Superior temporal gyrus (tissue), 1 donor: Measurements from ENCODE around the gene TBC1D17.
A peak's percentile ranks its signal among the peaks of the same experiment; 100 is the strongest.
"Not testable (repeated sequence)": the region's sequence is repeated elsewhere in the genome, so short reads cannot be mapped to it uniquely, and the experiment has no call there.

ENCODE experiments used
- DNase-seq: peaks from one replicate; pipeline ENCODE4 v3.0.0-alpha.2; 2016; ENCODE audit errors: extremely low spot score

Gene TBC1D17

DNA sequence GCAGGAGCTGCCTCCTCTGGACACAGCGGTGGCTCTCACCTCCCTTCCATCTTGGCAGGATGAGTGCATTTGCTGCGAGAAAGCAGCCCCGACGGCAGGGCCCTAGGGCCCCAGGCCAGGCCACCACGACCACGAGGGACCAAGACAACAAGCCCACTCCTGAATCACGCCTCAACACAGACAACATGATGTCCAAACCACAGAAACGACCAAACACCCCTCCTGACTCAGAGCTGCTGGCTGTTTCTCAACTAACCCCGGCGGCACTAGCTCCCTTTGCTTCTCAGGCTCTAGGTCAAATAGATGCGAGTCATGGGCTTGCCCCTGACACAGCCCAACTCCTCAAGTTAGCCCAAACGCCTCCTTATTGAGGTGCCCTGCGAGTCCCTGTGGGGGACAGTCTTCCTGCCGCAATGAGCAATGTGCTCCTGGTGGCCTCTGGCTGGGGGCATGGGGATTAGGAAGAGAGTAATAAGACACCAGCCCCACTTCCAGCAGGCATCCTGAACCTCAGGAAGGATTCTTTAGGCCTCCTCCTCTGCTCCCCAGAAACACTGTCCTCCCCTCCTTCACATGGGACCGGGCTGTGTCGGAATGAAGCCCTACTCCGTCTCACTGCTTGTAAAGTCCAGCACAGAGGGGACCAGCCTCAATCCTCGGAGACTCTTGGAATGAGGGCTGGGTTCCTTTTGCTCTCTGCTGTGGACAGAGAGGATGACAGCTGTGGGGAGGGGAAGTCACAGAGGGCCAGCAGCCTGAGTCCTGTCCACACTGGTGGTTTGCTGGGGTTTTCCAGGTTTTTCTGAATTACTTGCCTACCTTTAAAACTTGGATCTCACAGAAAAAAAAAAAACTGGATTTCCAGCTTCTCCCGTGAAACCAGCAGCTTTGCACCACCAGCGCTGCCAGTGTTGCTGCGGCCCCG lies 44.6 kb downstream of the TBC1D17 start:
- no peak for DNase-seq

- DNase-seq = no peak
These were observed 45.8 kb downstream of the TBC1D17 start for GRCh38 chr19:49923055-49924003.

GRCh38 chr19:49924004-49924880 lies 46.7 kb downstream of the TBC1D17 start:
- no peak for DNase-seq

GRCh38 chr19:49924881-49925210 lies 47.3 kb downstream of the TBC1D17 start:
- not testable (repeated sequence) for DNase-seq

DNA sequence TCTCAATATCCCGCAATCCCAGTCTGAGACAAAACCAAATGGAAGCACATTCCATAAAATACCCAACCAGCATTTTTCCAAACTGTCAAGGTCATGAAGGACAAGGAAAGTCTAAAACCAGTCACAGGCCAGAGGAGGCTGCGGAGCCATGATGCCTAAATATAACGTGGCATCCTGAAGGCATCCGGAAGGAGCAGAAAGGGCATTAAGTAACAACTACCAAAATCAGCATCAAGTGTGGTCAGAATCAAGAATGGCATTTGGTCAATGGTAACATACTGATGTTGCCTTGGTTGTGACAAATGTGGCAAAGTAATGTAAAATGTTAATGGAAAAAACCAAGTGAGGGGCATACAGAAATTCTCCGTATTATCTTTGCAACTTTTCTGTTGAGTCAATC lies 48.0 kb downstream of the TBC1D17 start:
- no peak for DNase-seq

DNA sequence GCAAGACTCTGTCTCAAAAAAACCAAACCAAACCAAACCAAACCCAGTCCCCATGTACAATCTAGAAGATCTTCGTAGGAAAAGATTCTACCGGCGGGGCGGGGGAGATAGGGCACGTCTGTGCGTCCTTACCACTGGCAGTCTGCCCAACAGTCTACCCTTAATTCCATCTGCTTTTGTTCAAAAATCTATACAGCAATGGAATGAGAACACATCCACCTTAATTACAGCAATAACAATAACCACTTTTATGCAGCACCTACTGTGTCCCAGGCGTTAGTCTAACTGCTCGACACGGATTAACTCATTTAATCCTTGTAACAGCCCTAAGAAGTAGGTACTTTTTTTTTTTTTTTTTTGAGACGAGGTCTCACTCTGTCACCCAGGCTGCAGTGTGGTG lies 49.0 kb downstream of the TBC1D17 start:
- DNase-seq = no peak

DNA sequence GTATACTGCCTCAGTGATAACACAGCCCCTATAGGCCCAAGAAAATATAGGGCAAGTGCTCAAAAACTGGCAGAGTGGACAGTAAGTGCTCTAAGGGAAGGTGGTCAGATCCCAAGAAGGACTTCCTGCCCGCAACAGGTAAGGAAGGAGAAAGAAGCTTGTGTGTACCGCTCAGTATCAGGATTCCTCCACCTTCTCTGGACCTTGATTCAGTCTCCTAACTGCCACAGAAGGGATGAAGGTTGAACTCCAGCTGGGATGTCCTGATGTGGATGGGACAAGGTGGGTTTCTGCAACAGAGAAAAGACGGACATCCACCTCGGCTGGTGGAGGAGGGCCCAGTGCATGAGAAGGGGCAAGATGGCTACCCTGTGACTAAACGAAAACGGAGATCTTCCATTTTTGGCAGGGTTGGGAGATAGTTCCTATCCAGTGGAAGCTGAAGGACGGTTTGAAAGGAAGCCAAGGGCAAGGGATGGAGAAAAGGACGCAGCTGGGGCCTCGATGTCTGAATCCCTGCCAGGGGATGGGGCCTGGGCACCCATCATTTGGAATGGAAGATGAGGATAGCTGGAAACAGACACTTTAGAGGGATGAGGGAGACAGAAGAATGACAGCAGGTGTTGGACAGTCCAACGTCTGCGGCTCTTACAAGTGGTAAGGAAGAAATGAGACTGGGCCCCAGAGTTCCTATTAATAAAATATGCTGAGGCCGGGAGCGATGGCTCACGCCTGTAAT lies 50.2 kb downstream of the TBC1D17 start:
- no peak for DNase-seq

DNA sequence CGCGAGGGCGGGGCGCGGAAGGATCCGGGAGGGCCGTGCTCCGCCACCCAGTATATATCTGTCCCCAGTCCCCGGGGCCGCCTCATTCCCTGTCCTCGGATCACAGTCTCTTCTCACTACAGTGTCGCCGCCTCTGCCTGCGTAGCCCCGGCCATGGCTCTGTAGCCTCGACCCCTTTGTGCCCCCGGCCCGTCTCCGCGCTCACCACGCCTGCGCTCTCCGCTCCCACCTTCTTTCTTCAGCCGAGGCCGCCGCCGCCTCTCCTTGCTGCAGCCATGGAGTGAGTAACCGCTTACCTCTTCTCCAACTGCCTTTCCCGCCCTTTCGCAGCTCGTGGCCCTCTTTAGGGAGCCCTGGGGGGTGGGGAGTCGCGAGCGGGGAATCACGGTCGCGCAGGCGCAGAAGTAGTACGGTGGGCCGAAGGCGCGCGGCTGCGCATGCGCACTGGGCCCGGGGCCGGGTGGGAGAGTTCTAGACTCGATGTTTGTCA lies 51.7 kb downstream of the TBC1D17 start, which contains the start of the genes ATF5 and NUP62:
TSS of gene ATF5 (plus strand) at position 85 of the 490 bp plus-strand sequence. CDS start 1,646 bp downstream, outside the sequence.
TSS of gene NUP62 (minus strand) at position 384 of the 490 bp plus-strand sequence. CDS start 19,697 bp downstream, outside the sequence.
- DNase-seq = no peak

GRCh38 chr19:49929611-49930482 lies 52.3 kb downstream of the TBC1D17 start:
- peak; percentile 94 for DNase-seq

DNA sequence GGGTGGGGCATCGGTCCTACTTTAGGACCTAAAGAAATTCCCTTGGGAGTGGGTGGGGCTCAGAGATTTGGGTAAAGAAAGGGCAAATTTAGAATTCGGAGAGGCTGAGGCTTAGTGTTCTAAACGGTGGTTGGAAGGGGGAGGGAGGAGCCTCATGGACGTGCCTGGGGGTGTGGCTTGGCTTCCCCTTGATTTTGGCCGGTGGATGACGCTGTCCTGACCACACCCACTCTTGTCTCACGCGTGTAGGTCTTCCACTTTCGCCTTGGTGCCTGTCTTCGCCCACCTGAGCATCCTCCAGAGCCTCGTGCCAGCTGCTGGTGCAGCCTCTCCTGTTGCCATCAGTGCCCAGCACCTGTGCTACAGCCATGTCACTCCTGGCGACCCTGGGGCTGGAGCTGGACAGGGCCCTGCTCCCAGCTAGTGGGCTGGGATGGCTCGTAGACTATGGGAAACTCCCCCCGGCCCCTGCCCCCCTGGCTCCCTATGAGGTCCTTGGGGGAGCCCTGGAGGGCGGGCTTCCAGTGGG lies 53.0 kb downstream of the TBC1D17 start:
- DNase-seq = no peak

GRCh38 chr19:49931293-49932040 lies 54.0 kb downstream of the TBC1D17 start:
- no peak for DNase-seq

DNA sequence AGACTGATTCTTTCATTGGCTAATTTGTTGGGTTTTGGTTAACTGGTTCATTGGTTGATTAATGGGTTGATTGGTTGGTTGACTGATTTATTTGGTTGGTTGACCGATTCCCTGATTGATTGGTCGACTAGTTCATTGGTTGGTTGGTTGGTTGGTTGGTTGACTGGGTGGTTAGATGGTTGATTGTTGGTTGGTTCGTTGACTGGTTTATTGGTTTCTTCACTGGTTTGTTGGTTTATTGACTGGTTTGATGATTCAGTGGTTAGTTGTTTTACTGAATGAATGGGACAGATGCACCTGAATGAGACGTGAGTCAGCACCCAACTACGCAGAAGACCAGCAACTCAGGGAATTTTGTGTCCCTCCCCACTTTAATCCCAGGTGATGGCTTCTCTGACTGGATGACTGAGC lies 54.5 kb downstream of the TBC1D17 start:
- DNase-seq = no peak

DNA sequence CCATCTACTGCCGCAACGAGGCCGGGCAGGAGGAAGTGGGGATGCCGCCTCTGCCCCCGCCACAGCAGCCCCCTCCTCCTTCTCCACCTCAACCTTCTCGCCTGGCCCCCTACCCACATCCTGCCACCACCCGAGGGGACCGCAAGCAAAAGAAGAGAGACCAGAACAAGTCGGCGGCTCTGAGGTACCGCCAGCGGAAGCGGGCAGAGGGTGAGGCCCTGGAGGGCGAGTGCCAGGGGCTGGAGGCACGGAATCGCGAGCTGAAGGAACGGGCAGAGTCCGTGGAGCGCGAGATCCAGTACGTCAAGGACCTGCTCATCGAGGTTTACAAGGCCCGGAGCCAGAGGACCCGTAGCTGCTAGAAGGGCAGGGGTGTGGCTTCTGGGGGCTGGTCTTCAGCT lies 55.2 kb downstream of the TBC1D17 start:
- no peak for DNase-seq

- no peak for DNase-seq
These were observed 56.1 kb downstream of the TBC1D17 start for GRCh38 chr19:49933643-49934042.

- DNase-seq = no peak
These were observed 59.0 kb downstream of the TBC1D17 start for GRCh38 chr19:49936549-49936948.

- DNase-seq = peak; percentile 83
These were observed 60.4 kb downstream of the TBC1D17 start for GRCh38 chr19:49937750-49938381.
